GM18861 (cell line): Measurements from ENCODE around the gene RBBP9.
"Not testable (repeated sequence)": the region's sequence is repeated elsewhere in the genome, so short reads cannot be mapped to it uniquely, and the experiment has no call there.

ENCODE experiments used
- ATAC-seq: cut with Tn5 transposase; IDR thresholded peaks from one replicate; pipeline ENCODE4 v1.9.1; 2021; ENCODE audit not compliant: unreplicated experiment

Gene RBBP9

GRCh38 chr20:18496740-18497592 lies at the start of gene RBBP9:
Gene RBBP9, minus strand, starts transcription at chr20:18497225. Its CDS starts 58 bp downstream, at chr20:18497167.
- ATAC-seq: peak; percentile 95

- ATAC-seq: no peak
Observed at GRCh38 chr20:18545566-18545965, 48.5 kb upstream of the RBBP9 start.

- no peak for ATAC-seq
Observed at GRCh38 chr20:18543932-18544331, 46.9 kb upstream of the RBBP9 start.

DNA sequence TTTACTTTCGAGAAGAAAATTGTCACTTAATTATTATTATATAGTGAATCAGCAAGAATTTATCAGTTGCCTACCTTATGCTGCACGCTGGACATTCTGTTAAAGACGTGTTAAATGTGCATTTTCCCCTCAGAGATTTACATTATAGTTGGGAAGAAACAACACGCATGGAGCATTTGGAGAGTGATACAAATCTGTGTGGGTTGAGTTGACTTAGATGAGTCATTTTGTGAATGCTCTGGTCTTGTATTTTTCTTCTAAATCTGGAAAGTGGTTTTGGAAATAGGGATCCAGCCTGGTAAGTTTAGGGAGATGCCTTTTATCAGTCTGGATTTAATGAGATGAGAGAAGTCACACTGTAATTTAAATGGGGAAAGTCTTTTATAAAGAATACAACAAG lies 46.2 kb upstream of the RBBP9 start:
- ATAC-seq: no peak

DNA sequence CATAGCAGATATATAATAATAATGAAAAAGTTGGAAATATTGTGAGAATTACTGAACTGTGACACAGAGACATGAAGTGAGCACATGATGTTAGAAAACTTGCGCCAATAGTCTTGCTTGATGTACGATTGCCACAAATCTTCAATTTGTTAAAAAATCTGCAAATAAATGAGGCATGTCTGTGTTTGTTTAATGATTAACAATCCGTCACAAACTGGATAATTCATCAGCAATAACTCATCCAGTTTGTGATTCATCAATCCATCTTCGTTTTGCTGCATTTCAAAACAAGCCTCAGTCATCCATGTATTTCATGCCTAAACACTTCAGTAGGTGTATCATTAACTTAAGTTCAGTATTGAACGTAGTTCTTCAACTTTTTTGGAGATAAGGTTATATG lies 44.7 kb upstream of the RBBP9 start:
- no peak for ATAC-seq

DNA sequence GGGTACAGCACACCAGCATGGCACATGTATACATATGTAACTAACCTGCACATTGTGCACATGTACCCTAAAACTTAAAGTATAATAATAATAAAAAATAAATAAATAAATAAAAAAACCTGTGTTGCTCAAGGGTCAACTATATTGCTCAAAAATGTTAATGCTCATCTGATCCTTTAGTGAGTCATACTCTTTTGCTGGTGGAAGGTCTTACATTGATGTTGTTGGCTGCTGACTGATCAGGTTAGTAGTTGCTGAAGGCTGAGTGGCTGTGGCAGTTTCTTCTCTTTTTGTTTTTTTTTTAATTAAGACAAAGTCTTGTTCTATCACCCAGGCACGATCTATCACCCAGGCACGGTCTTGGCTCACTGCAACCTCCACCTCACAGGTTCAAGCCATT lies 40.6 kb upstream of the RBBP9 start:
- ATAC-seq: no peak

DNA sequence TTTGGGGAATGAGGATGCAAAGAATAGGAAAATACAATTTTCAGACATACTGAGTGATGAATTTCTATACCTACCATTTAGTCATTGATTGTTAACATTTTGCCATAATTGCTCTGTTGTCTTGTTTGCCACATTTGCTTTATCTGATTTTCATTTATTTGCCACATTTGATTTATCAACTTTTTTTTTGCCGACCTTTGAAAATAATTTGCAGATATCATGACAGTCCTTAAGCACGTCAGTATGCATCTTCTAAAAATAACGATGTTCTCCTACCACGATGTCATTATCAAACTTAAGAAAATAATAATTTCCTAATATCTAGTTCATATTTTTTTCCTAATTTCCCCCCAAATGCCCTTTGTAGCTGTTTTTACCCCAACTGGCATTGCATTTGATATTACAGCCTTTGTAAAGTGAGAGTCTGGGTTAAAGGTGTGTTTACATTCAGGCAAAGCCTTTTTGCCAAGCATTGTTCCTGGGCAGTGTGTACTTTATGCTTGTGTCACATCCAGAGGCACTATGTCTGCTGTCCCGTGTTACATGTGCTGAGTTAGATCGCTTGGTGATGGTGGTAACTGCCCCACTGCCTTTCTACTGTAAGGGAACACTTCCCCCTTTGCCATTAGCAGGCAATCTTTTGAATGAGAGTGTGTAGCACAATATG lies 37.1 kb upstream of the RBBP9 start:
- ATAC-seq: no peak

GRCh38 chr20:18533491-18533890 lies 36.5 kb upstream of the RBBP9 start:
- ATAC-seq: no peak

- ATAC-seq: no peak
Observed at GRCh38 chr20:18532626-18533025, 35.6 kb upstream of the RBBP9 start.

GRCh38 chr20:18529041-18529440 lies 32.0 kb upstream of the RBBP9 start:
- ATAC-seq: no peak

DNA sequence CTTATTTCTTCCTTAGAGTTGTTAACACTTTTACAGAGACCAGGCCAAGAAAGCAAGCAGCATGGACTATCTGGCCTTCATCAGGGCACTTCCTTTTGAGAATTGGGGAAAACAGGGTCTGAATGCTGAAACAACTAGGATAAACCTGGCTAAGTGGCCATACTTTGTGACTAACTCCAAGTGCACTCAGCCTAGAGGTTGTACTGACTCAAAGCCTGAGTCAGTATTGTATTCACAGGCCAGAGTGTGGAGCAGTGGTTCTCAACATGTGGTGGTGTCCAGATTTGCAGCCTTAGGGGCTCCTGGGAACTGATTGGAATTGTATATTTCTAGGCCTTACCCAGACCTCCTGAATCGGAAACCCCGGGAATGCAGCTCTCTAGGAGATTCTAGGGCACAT lies 30.8 kb upstream of the RBBP9 start:
- no peak for ATAC-seq

GRCh38 chr20:18527339-18527738 lies 30.3 kb upstream of the RBBP9 start:
- ATAC-seq: no peak

DNA sequence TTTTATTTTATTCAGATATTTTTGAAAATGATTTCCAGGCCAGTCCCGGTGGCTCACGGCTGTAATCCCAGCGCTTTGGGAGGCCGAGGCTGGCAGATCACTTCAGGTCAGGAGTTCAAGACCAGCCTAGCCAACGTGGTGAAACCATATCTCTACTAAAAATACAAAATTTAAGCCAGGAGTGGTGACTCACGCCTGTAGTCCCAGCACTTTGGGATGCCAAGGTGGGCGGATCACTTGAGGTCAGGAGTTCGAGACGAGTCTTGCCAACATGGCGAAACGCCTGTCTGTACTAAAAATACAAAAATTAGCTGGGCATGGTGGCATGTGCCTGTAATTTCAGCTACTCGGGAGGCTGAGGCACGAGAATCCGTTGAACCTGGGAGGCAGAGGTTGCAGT lies 29.7 kb upstream of the RBBP9 start:
- not testable (repeated sequence) for ATAC-seq

GRCh38 chr20:18524646-18525045 lies 27.6 kb upstream of the RBBP9 start:
- no peak for ATAC-seq

- ATAC-seq: no peak
Observed at GRCh38 chr20:18523066-18523465, 26.0 kb upstream of the RBBP9 start.

DNA sequence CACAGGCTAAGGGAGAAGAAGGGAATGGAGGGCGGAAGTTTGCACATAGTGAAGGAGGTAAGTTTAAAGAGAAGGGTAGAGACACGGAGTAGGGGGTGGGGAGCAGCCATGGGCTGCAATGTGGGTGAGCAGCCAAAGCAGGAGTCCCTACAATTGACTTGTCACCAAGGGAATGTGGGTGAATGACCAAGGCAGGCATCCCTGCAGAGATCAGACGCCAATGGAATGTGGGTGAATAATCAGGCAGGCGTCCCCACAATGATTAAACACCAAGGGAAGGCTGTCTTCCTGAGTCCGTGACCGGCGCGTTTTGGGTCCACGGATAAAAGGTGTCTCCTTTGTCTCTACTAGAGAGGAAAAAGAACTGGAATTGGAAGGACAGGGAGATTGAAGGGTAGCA lies 25.0 kb upstream of the RBBP9 start:
- ATAC-seq: not testable (repeated sequence)

- no peak for ATAC-seq
Observed at GRCh38 chr20:18515973-18516372, 18.9 kb upstream of the RBBP9 start.

- no peak for ATAC-seq
Observed at GRCh38 chr20:18514127-18514526, 17.1 kb upstream of the RBBP9 start.

GRCh38 chr20:18513208-18513607 lies 16.2 kb upstream of the RBBP9 start:
- ATAC-seq: no peak

- no peak for ATAC-seq
Observed at GRCh38 chr20:18511571-18511970, 14.5 kb upstream of the RBBP9 start.

DNA sequence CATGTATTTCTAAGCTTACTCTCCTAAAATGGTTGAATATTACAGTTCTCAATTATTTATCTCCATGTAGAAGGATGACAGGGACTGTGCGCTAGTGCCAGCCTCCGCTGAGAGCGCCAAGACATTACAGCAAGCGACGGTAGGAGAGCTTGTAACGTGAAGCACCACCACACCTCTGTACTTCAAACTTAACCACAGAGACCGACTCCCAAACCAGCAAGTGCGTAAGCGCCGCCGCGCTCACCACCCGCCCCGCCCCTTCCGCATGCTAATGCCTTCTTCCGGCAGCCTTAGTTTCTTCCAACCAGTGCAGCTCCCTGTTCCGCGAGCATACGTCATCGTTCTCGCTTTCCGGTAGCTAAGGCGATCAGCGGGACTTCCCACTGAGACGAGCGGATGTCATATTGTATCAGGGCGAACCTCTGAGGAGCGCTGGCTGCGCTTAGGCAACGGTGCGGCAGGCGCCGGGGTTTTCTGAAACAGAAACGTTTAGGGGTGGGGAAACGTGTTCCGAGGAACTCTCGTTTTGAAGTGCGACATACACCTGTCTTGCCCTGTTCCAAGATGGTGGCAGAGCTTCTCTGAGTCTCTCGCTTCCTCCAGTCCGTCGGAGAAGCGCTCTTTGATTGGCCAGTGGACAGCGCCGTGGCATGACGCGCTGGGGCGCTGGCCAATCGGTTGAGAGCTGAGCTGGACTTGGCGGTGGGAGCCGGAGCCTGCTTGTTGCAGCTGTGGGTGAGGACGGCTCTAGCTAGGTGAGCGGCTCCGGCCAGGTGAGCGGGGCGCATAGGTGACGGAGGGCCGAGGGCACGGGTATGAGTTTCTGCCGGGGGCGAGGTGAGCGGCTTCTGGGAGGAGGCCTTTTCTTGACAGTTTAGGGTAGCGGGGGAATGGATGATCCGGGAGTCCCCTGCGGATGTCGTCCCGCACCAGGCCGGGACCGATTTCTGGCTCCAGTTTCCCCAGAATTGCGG lies 10.5 kb upstream of the RBBP9 start, which contains the start of gene SEC23B:
SEC23B (plus strand) TSS at position 723 of the 974 bp plus-strand sequence. CDS start 2,896 bp downstream, outside the sequence.
- peak; percentile 96 for ATAC-seq
